Measurements from ENCODE around the gene PPP2R2C.

- TF ChIP-seq CTBP1 (IDR thresholded peaks at IDR 0.05; ENCODE audit: borderline replicate concordance) (no peak), FOXA1 (IDR thresholded peaks at IDR 0.05) (no peak), ARNT (IDR thresholded peaks at IDR 0.05) (no peak)
These were observed 43.9 kb upstream of the PPP2R2C start for GRCh38 chr4:6516281-6516680.

Measured in HEK293T (cell line).